Measurements from ENCODE around the gene KCNQ1. TPM values are rescaled to one million over a fixed set of nuclear protein-coding genes. Genes with fewer than 3 reads are reported as not detected.
A peak's percentile ranks its signal among the peaks of the same experiment; 100 is the strongest.

KCNQ1 gene
- polyA plus RNA-seq, 1 donor (not counting 4 experiments of a cell fraction or from before 2014, with no cell fraction given) = not detected

- DNase-seq (ENCODE audit: low read depth, low spot score) (peak; percentile 28), FAIRE-seq (no peak)
- no peak overlapping the region for H3K4me3 ChIP-seq (ENCODE audit: control insufficient read depth in 2 of 3, extremely low read depth in 1 of 3, insufficient read depth in 2 of 3, low read depth in 1 of 3, low read length in 3 of 3)
Measured at GRCh38 chr11:2825889-2826678, 381.3 kb downstream of the KCNQ1 start.

GRCh38 chr11:2826679-2827056, 381.9 kb downstream of the KCNQ1 start:
- dilution Hi-C loops (cut with MboI; ENCODE audit: extremely low pct_ligation_motif_present, low sequenced_read_pairs) = no loop called here
- no peak for TF ChIP-seq CTCF (optimal IDR thresholded peaks at IDR 0.05 in 1 of 3, IDR thresholded peaks at IDR 0.05 in 1 of 3, conservative IDR thresholded peaks at IDR 0.05 in 1 of 3; ENCODE audit: extremely low read depth in 1 of 3, insufficient read depth in 2 of 3, low read length in 3 of 3)
- TF ChIP-seq EZH2 (IDR thresholded peaks at IDR 0.05; ENCODE audit: low read length) = no peak
- H3K27me3 ChIP-seq (ENCODE audit: control insufficient read depth, extremely low read depth, insufficient read depth, low read length) = peaks cover 7% of the 10 kb centered on the region
- H3K36me3 ChIP-seq (ENCODE audit: control insufficient read depth in 2 of 2, extremely low read depth in 1 of 2, insufficient read depth in 2 of 2, low read length in 2 of 2) = no peaks in the 10 kb centered on the region
- H3K9me1 ChIP-seq (ENCODE audit: control insufficient read depth, extremely low read depth, insufficient read depth, low read length) = no peaks in the 10 kb centered on the region
- peaks cover 2% of the 10 kb centered on the region for H3K9me3 ChIP-seq (ENCODE audit: control insufficient read depth, low read depth, low read length)
- H4K20me1 ChIP-seq (ENCODE audit: control insufficient read depth, extremely low read depth, insufficient read depth, low read length) = no peaks in the 10 kb centered on the region
- no peak overlapping the region for H3K4me3 ChIP-seq (ENCODE audit: control insufficient read depth in 2 of 3, extremely low read depth in 1 of 3, insufficient read depth in 2 of 3, low read depth in 1 of 3, low read length in 3 of 3)
- no peaks in the 10 kb centered on the region for H3K79me2 ChIP-seq (ENCODE audit: control insufficient read depth, insufficient read depth, low read length)
- no peak overlapping the region for H3K9ac ChIP-seq (ENCODE audit: control insufficient read depth, extremely low read depth, insufficient read depth, low read length)
- no peak overlapping the region for H3K27ac ChIP-seq (ENCODE audit: control insufficient read depth, insufficient read depth, low read length)
- DNase-seq (ENCODE audit: low read depth, low spot score) (no peak), FAIRE-seq (no peak)
- H2AFZ ChIP-seq (ENCODE audit: control insufficient read depth, low read length) = no peak overlapping the region
- no peak overlapping the region for H3K4me2 ChIP-seq (ENCODE audit: control insufficient read depth, extremely low read depth, insufficient read depth, low read depth, low read length)
- H3K4me1 ChIP-seq (ENCODE audit: control insufficient read depth, extremely low read depth, insufficient read depth, low read length) = peaks cover 7% of the 10 kb centered on the region

More at GRCh38 chr11:2825889-2826678, 381.3 kb downstream of the KCNQ1 start:
- Histone ChIP-seq H2AFZ (ENCODE audit: control insufficient read depth, low read length) (peak overlapping the region; percentile 54), H3K27me3 (ENCODE audit: control insufficient read depth, extremely low read depth, insufficient read depth, low read length) (peaks cover 7% of the 10 kb centered on the region), H4K20me1 (ENCODE audit: control insufficient read depth, extremely low read depth, insufficient read depth, low read length) (no peaks in the 10 kb centered on the region), H3K36me3 (ENCODE audit: control insufficient read depth in 2 of 2, extremely low read depth in 1 of 2, insufficient read depth in 2 of 2, low read length in 2 of 2) (no peaks in the 10 kb centered on the region), H3K9me3 (ENCODE audit: control insufficient read depth, low read depth, low read length) (peaks cover 2% of the 10 kb centered on the region), H3K9ac (ENCODE audit: control insufficient read depth, extremely low read depth, insufficient read depth, low read length) (peak overlapping the region; percentile 22), H3K4me1 (ENCODE audit: control insufficient read depth, extremely low read depth, insufficient read depth, low read length) (peaks cover 7% of the 10 kb centered on the region), H3K27ac (ENCODE audit: control insufficient read depth, insufficient read depth, low read length) (no peak overlapping the region), H3K79me2 (ENCODE audit: control insufficient read depth, insufficient read depth, low read length) (no peaks in the 10 kb centered on the region), H3K4me2 (ENCODE audit: control insufficient read depth, extremely low read depth, insufficient read depth, low read depth, low read length) (peak overlapping the region; percentile 31), H3K9me1 (ENCODE audit: control insufficient read depth, extremely low read depth, insufficient read depth, low read length) (no peaks in the 10 kb centered on the region)
- dilution Hi-C loops (cut with MboI; ENCODE audit: extremely low pct_ligation_motif_present, low sequenced_read_pairs) = no loop called here
- TF ChIP-seq CTCF (optimal IDR thresholded peaks at IDR 0.05 in 1 of 3, IDR thresholded peaks at IDR 0.05 in 1 of 3, conservative IDR thresholded peaks at IDR 0.05 in 1 of 3; ENCODE audit: extremely low read depth in 1 of 3, insufficient read depth in 2 of 3, low read length in 3 of 3) (no peak), EZH2 (IDR thresholded peaks at IDR 0.05; ENCODE audit: low read length) (no peak)

All from keratinocyte (primary cell).